Osteocyte (in vitro differentiated cells): Measurements from ENCODE around the gene TGFB3. TPM values are rescaled to one million over a fixed set of nuclear protein-coding genes. Genes with fewer than 3 reads are reported as not detected.

ENCODE experiments used
- DNase-seq: peaks from one replicate; pipeline ENCODE4 v3.0.0; 2021; ENCODE audit warnings: mixed read lengths; ENCODE audit not compliant: unreplicated experiment; ENCODE audit errors: extremely low spot score
- H3K27ac Mint-ChIP-seq: one replicate; pipeline ENCODE4 v1.8.0; 2021; ENCODE audit warnings: mild to moderate bottlenecking, mixed read lengths; ENCODE audit not compliant: unreplicated experiment
- H3K27me3 Mint-ChIP-seq: one replicate; pipeline ENCODE4 v1.8.0; 2021; ENCODE audit warnings: mixed read lengths; ENCODE audit not compliant: unreplicated experiment
- H3K36me3 Mint-ChIP-seq: one replicate; pipeline ENCODE4 v1.8.0; 2021; ENCODE audit warnings: mixed read lengths; ENCODE audit not compliant: unreplicated experiment
- H3K4me1 Mint-ChIP-seq: one replicate; pipeline ENCODE4 v1.8.0; 2021; ENCODE audit warnings: mixed read lengths; ENCODE audit not compliant: unreplicated experiment
- H3K4me3 Mint-ChIP-seq: one replicate; pipeline ENCODE4 v1.8.0; 2021; ENCODE audit warnings: mild to moderate bottlenecking, moderate library complexity, mixed read lengths; ENCODE audit not compliant: unreplicated experiment
- H3K9me3 Mint-ChIP-seq: one replicate; pipeline ENCODE4 v1.8.0; 2021; ENCODE audit warnings: mixed read lengths; ENCODE audit not compliant: unreplicated experiment
- total RNA-seq: library from RNA; stranded (reverse); gene quantifications from 2 replicates; pipeline ENCODE4 v1.2.1, GENCODE V29; 2021
- TF ChIP-seq, protein P1 (sequence below): fragments of 200-600 bp; sonication (generic); IDR thresholded peaks from 2 replicates; pipeline ENCODE4 v1.5.0; 2021; ENCODE audit warnings: antibody characterized with exemption, mild to moderate bottlenecking, moderate library complexity

Gene TGFB3
- total RNA-seq, 1 donor from 2014 or later, result 176 TPM

DNA sequence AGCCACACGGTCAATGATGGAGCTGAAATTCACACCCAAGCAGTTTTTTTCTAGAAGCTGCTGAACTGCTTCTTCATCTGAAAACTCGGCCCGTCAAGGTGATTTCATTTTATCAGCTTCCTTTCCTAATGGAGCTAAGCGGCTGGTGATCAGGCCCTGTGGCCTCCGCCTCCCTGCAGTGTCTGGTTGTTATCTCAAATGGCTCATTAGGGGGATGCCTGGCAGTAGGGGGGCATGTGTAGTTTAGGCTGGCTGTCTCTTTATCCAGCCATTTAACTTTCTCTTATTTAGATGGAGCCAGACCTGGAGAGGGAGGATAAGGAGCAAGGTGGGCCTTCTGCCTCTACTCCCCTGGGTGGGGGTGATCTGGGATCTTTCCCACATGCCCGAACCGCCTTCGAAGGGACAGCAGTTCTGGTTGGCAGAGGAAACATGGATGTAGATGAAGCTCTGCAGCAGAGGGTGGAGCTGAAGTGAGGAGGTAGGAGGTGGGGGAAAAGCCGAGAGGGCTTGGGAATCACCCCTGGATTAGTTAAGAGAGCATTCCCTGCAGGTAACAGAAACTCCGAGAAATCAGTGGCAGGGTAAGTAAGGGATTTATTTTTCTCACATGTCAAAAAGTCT lies 64.4 kb downstream of the TGFB3 start:
- Mint-ChIP-seq H3K27me3 (no peaks in the 10 kb centered on the region), H3K9me3 (peaks cover 8% of the 10 kb centered on the region), H3K27ac (no peak overlapping the region), H3K4me1 (no peaks in the 10 kb centered on the region), H3K36me3 (peaks cover 6% of the 10 kb centered on the region), H3K4me3 (no peak overlapping the region)
- no peak for DNase-seq
- TF ChIP-seq, protein P1, sequence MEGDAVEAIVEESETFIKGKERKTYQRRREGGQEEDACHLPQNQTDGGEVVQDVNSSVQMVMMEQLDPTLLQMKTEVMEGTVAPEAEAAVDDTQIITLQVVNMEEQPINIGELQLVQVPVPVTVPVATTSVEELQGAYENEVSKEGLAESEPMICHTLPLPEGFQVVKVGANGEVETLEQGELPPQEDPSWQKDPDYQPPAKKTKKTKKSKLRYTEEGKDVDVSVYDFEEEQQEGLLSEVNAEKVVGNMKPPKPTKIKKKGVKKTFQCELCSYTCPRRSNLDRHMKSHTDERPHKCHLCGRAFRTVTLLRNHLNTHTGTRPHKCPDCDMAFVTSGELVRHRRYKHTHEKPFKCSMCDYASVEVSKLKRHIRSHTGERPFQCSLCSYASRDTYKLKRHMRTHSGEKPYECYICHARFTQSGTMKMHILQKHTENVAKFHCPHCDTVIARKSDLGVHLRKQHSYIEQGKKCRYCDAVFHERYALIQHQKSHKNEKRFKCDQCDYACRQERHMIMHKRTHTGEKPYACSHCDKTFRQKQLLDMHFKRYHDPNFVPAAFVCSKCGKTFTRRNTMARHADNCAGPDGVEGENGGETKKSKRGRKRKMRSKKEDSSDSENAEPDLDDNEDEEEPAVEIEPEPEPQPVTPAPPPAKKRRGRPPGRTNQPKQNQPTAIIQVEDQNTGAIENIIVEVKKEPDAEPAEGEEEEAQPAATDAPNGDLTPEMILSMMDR, result no peak

GRCh38 chr14:75915045-75915444 lies 66.8 kb downstream of the TGFB3 start:
- Mint-ChIP-seq H3K36me3 (peaks cover 7% of the 10 kb centered on the region), H3K27me3 (no peaks in the 10 kb centered on the region), H3K4me1 (no peaks in the 10 kb centered on the region), H3K27ac (no peak overlapping the region), H3K4me3 (no peak overlapping the region), H3K9me3 (no peaks in the 10 kb centered on the region)
- no peak for DNase-seq
- TF ChIP-seq, protein P1, result no peak

DNA sequence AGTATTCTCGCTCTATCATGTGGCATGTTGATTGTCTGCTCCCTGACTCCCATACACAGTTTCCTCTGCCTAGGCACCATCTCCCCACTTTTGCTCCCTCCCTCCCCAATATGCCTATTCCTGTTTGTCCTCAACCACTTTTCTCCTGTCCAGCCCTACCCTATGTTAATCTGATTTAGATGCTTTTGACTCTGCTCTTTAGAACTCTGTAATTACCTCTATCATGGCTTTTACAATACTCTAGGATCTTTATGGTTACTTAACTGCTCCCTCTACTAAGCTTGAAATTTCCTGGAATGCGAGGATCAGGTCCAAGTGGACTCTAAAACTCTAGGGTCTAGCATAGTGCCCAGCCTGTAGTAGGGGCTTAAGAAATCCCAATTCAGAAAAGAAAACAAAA lies 68.6 kb downstream of the TGFB3 start:
- H3K27ac Mint-ChIP-seq, result no peak overlapping the region
- H3K36me3 Mint-ChIP-seq, result peaks cover 7% of the 10 kb centered on the region
- H3K27me3 Mint-ChIP-seq, result no peaks in the 10 kb centered on the region
- DNase-seq, result no peak
- no peak overlapping the region for H3K4me3 Mint-ChIP-seq
- TF ChIP-seq, protein P1, result no peak
- no peaks in the 10 kb centered on the region for H3K4me1 Mint-ChIP-seq
- H3K9me3 Mint-ChIP-seq, result no peaks in the 10 kb centered on the region

GRCh38 chr14:75911883-75912282 lies 69.9 kb downstream of the TGFB3 start:
- H3K27me3 Mint-ChIP-seq, result no peaks in the 10 kb centered on the region
- no peak overlapping the region for H3K27ac Mint-ChIP-seq
- peaks cover under 1% of the 10 kb centered on the region for H3K4me1 Mint-ChIP-seq
- TF ChIP-seq, protein P1, result no peak
- DNase-seq, result no peak
- H3K4me3 Mint-ChIP-seq, result no peak overlapping the region
- peaks cover 3% of the 10 kb centered on the region for H3K36me3 Mint-ChIP-seq
- H3K9me3 Mint-ChIP-seq, result no peaks in the 10 kb centered on the region

DNA sequence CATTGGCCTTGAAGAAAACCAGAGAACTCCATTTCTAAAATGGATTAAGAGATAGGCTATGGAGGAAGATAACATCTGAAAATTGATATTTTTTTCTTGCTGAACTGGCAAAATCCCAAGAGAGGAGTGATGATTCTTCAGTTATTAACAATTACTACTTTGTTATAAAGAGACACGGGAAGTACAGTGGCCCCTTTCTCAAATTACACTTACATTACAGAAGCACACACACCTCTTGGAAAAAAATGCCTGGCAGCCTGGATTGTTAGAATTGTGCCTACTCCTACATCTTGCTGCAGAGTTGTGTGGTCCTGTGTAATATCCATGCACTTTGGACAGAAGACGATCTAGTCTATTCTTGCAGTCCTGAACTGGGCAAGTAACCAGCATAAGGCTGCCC lies 71.7 kb downstream of the TGFB3 start:
- Mint-ChIP-seq H3K27ac (no peak overlapping the region), H3K27me3 (no peaks in the 10 kb centered on the region), H3K36me3 (peaks cover 3% of the 10 kb centered on the region), H3K4me3 (no peak overlapping the region), H3K4me1 (peaks cover 14% of the 10 kb centered on the region), H3K9me3 (no peaks in the 10 kb centered on the region)
- TF ChIP-seq, protein P1, result no peak
- DNase-seq, result no peak
